Dermis microvascular lymphatic vessel endothelial cell (primary cell): ENCODE data around the gene CLEC14A. TPM values are rescaled to one million over a fixed set of nuclear protein-coding genes. Genes with fewer than 3 reads are reported as not detected.

ENCODE experiments used
- DNase-seq, 2 donors: peaks; one replicate each; pipeline versions ENCODE4 v3.0.0 to v3.0.0-alpha.2; 2010; ENCODE audit warnings: low read depth in 2 of 2
- total RNA-seq: library from RNA; depleted of rRNA; stranded (reverse); fragments of >200 nt; gene quantifications from 2 replicates; pipeline ENCODE4 v1.2.1, GENCODE V29; 2014

The CLEC14A gene
- total RNA-seq, 1 donor from 2014 or later, result 84.2 TPM

DNA sequence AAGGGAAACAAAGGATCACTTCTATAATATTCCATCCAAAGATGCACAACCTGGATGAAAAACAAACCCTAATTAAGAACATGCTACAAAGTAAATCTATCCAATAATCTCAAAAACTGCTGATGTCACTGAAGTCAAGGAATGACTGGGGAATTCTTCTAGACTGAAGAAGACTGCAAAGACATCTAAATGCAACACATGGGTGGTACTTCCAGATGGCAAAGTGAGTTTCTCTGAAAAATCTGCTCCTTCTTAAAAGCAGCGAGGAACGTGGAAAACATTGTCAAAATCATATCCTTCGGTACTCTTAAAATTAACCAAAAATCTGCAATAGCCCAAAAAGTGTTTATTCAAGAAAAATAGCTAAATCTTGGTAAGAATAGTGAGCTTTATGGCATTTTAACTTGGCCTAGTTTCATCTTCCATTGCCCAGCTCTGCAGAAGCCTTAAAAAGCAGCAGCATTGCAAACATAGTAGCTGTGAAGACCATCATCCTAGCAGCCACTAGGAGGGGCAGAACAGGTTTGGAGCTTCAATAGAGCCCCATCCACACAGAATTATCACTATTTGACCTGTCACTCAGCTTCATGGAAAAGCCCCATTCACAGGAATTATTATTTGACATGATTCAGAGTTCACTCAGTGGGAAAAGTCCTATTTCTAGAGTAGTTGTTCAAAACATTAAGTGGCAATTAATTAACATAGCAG lies 7.4 kb downstream of the CLEC14A start:
- peak; percentile 37 to 58 for DNase-seq

DNA sequence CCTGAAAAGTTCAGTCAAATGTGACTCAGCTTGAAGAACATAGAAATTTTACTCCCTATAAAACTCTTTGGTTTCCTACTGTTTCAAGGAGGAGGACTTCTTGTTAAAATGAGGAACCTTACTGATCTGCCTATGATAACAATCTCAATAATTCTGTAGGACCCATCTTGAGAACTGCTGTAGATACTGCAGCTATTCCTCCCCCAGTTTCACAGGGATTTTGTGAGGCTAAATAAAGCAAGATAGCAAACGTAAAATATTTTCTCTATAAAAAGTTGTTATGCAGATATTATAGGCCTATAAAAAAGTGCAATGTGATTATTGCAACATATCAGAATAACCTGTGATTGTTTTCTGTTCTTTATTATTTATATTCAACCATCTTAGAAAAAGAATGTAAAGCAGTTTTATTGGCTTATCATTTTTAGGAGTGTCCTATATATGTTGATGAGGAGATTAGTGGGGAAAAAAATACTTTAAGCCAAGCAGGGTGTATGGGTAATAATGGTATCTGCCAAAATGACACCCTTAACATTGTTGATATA lies 12.1 kb downstream of the CLEC14A start:
- DNase-seq, result no peak

DNA sequence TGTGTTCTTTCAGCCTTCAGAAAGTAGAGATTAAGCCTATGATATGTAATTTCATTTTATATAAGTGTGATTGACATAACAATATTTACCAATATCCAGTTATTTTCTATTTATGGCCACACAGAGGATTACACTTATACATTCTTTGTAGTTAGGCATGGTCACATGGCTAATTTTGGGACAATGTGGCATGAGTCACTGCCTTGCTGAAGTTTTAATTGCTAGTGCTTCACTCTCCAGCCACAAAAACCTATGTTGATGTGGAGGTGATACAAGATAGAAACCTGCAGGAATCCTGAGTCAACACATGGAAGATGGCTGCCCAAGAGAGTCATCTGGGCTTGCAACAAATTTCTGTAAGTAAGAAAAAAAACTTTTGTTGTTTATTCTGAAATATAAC lies 17.0 kb downstream of the CLEC14A start:
- DNase-seq, result no peak

DNA sequence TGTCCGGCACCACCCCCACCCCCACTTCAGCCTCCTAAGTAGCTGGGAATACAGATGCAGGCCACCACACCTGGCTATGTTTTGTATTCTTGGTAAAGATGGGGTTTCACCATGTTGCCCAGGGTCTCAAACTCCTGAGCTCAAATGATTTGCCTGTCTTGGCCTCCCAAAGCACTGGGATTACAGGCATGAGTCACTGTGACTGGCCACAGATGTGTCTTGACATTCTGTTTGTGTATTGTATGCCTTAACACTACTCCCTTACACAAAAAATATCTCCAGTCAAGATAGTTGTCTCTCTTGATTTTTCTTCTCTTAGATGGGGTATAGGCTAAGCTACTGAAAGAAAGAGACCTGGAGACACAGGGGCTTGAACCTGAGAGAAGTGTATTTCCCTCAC lies 17.6 kb downstream of the CLEC14A start:
- no peak for DNase-seq

DNA sequence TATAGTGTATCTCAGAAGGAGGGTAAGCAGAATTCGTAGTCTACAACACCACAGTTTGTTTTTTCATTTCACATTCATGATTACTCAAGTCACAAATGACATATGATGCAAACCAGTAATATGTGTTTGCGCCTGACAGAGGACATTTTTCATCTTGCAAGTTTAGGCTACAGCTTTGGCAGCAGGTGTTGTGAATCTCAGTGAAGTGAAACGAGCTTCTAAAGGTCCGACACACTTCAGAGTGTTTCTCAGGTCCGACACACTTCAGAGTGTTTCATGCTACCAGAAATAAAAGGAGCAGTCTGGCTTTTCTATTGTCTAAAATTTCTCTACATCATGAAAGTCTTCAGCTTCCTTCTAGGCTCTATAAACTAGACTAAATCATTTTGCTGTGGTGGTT lies 22.7 kb downstream of the CLEC14A start:
- no peak for DNase-seq

DNA sequence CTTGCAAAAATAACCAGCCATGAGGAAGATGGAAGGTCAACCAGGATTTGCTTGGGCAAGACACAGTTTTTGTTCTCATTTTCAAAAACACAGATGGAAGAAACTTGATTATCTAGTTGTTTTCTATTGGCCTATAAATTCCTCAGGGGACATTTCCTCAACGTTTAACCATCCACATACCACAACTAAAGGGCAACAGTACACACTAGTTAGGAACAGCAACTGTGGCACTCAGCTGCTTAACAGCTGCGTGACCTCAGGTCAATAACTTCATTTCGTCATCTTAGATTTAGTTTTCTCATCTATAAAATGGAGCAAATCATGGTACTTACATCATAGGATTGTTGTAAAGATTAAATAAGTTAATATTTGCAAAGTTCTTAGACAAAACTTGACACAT lies 29.5 kb downstream of the CLEC14A start:
- DNase-seq, result no peak

DNA sequence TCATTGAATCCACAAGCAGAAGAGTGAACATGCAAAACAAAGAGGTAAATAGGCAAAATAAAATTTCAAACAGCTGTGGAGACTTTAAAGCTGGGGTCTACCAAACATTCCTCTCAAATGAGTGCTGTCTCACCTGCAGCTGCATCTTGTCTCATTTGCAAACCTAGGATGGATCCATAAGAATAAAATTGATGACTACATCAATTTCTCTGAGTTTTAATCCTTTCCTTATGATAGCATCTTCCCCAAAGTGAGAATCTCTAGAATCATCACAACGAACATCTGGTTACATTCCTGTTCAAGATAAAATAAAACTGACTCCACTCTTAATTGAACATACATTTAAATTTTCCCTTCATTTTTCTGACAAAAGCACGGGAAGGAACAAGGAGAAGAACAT lies 29.9 kb downstream of the CLEC14A start:
- no peak for DNase-seq

DNA sequence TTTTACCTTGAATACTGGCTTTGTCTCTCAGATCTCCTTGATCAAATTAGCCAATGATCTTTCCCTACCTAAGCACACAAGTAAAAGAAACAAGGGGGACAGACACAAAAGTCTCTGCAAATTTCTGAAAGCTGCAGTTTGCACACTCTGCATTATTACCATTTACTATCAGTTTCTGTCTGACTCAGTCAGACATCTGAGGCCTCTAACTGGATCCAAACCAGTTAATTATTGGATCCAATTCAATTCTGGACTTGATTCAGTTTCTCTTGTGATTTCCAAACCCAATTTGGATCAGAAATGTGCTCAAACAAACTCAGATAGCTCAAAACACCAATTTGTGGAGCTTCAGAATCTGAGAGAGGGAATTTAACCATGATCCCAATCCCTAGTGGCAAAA lies 31.6 kb downstream of the CLEC14A start:
- DNase-seq, result no peak

DNA sequence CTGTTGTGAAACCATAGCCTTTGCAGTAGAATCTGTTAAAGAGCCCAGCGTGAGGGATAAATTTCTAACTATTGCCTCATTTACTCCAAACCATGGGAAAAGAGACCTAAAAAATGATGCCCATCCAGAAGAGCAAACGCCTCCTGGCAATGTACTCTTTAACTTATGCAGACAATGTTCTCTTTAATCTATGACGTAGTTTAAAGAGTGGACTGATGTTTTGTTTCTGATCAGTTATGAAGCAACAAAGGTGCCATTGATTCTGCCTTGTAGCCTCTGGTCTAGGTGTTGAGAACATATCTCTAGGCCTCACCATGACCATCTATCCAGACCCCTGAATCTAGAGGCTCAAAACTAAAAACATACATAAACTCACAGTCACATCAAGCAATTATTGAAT lies 34.8 kb downstream of the CLEC14A start:
- DNase-seq, result no peak

DNA sequence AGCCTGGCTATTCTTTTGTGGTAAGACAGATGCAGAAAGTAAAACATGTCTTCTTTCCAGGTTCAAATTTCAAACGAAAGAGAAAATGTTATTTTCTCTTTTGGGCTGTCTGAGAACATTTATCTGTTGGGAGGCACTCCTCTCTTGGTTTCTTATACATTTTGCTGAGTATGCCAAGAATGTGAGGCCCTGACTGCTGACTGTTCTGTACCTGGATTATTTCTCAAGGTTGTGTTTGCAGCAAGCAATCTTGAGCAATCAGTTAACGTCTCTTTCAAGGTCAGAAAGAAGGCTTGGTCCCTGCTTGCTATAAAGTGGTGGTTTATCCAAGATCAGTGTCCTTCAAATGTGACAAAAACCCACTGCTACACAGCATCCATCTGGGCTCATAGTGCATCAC lies 38.3 kb downstream of the CLEC14A start:
- DNase-seq, result no peak

DNA sequence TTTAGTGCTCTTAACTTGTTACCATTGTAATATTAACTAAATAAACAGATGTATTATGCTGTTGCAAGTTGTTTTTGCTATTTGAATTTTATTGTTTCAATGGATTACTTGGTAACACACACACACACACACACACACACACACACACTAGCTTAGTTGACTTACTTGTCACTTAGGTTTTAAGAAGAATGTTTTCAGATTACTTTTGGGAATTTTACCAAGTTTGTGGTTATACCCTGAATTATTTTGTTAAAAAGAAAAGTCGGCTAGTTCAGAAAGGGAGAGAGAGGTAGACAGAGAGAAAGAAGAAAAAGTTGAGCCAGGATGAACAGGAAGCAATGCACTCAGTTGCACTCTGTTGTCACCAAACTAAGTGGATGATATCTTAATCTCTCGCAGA lies 42.9 kb downstream of the CLEC14A start:
- no peak for DNase-seq

DNA sequence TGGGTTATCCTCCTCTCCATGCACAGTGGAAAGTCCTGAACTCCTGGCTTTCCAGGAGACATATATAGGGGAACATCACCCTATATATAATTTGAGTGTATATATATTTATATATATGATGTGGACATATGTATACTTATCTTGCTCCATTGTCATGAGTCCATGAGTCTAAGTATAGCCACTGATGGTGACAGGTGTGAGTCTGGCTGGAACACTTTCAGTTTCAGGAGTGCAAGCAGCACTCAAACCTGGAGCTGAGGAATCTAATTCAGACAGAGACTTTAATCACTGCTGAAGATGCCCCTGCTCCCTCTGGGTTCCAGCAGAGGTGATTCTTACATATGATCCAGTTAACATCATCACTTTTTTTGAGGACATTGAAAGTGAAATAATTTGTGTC lies 43.8 kb downstream of the CLEC14A start:
- DNase-seq, result no peak

DNA sequence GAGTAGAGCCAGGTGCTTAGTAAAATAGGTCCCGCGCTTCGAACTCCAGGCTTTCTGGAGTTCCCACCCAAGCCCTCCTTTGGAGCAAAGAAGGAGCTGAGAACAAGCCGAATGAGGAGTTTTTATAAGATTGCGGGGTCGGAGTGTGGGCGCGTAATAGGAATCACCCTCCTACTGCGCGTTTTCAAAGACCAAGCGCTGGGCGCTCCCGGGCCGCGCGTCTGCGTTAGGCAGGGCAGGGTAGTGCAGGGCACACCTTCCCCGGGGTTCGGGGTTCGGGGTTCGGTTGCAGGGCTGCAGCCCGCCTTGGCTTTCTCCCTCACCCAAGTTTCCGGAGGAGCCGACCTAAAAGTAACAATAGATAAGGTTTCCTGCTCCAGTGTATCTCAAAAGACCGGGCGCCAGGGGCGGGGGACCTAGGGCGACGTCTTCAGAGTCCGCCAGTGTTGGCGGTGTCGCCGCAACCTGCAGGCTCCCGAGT lies 44.6 kb downstream of the CLEC14A start:
- peak in 1 of 2 donors; percentile 4 for DNase-seq

DNA sequence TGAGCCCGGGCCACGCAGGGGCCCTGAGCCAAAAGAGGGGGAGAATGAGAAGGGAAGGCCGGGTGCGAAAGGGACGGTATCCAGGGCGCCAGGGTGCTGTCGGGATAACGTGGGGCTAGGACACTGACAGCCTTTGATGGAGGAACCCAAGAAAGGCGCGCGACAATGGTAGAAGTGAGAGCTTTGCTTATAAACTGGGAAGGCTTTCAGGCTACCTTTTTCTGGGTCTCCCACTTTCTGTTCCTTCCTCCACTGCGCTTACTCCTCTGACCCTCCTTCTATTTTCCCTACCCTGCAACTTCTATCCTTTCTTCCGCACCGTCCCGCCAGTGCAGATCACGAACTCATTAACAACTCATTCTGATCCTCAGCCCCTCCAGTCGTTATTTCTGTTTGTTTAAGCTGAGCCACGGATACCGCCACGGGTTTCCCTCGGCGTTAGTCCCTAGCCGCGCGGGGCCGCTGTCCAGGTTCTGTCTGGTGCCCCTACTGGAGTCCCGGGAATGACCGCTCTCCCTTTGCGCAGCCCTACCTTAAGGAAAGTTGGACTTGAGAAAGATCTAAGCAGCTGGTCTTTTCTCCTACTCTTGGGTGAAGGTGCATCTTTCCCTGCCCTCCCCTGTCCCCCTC lies 45.2 kb downstream of the CLEC14A start:
- peak; percentile 11 to 76 for DNase-seq

DNA sequence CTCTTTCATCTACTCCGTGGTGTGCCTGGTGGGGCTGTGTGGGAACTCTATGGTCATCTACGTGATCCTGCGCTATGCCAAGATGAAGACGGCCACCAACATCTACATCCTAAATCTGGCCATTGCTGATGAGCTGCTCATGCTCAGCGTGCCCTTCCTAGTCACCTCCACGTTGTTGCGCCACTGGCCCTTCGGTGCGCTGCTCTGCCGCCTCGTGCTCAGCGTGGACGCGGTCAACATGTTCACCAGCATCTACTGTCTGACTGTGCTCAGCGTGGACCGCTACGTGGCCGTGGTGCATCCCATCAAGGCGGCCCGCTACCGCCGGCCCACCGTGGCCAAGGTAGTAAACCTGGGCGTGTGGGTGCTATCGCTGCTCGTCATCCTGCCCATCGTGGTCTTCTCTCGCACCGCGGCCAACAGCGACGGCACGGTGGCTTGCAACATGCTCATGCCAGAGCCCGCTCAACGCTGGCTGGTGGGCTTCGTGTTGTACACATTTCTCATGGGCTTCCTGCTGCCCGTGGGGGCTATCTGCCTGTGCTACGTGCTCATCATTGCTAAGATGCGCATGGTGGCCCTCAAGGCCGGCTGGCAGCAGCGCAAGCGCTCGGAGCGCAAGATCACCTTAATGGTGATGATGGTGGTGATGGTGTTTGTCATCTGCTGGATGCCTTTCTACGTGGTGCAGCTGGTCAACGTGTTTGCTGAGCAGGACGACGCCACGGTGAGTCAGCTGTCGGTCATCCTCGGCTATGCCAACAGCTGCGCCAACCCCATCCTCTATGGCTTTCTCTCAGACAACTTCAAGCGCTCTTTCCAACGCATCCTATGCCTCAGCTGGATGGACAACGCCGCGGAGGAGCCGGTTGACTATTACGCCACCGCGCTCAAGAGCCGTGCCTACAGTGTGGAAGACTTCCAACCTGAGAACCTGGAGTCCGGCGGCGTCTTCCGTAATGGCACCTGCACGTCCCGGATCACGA lies 46.0 kb downstream of the CLEC14A start:
- peak in 1 of 2 donors; percentile 57 for DNase-seq

DNA sequence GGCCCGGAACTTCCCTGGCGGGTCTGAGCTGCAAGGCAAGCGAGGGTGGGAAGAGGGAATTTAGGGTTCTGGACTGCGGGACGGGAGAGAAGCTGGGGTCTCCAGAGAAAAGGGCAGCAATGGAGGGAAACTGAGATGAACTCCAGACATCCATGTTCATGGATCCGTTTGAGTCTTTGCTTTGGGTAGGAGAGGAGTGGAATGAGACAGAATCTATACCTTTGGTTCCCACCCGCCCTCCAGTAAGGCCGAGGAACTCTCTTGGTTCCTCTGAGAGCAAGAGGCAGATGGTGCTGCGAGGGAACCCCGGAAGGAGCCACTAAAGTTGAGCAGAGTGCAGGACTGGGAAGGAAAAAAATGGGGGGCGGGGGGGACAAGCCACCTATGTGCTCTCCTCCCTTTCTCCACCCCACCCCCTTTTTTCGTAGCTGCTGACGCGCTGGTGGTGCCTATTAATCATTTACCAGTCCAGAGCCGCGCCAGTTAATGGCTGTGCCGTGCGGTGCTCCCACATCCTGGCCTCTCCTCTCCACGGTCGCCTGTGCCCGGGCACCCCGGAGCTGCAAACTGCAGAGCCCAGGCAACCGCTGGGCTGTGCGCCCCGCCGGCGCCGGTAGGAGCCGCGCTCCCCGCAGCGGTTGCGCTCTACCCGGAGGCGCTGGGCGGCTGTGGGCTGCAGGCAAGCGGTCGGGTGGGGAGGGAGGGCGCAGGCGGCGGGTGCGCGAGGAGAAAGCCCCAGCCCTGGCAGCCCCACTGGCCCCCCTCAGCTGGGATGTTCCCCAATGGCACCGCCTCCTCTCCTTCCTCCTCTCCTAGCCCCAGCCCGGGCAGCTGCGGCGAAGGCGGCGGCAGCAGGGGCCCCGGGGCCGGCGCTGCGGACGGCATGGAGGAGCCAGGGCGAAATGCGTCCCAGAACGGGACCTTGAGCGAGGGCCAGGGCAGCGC lies 47.0 kb downstream of the CLEC14A start:
- DNase-seq, result peak in 1 of 2 donors; percentile 50

DNA sequence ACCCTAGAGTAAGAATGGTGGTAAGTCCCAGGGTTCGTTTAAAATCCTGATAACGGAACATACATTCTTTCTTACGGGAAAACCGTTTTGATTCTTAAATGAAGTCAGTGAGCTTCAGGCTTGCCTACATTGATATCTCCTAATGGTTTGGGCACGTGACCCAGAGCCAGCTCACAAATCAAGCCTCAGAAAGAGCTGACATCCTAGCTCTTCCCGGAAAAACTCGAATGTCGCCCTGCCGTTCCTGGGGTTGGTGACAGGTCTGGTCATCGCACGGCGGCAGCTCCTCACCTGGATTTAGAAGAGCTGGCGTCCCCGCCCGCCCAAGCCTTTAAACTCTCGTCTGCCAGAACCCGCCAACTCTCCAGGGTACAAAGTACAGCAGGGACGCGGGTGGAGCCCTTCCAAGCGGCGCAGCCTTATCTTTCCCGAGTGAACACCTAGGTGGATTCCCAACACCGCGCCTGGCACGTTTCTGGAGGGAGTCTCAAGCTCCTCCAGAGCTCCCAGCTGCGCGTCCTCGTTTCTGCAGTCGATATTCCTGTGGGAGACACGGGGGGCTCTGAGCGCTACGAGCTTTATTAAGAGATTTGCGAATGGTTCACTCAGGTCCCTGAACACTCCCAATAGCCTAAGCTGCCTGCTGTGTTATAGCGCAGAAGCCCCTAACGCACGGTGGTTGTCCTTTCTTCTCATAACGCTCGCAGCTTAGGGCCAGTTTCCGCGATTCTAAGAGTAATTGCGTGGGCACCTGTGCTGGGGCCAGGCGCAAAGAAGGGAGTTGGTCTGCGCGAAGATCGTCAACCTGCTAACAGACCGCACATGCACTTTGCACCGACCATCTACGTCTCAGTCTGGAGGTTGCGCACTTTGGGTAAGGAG lies 47.9 kb downstream of the CLEC14A start, which contains the start of gene SSTR1:
Gene SSTR1, plus strand, starts transcription at position 169 of the 882 bp plus-strand sequence. CDS start 1,486 bp downstream, outside the sequence.
- DNase-seq, result peak in 1 of 2 donors; percentile 10

DNA sequence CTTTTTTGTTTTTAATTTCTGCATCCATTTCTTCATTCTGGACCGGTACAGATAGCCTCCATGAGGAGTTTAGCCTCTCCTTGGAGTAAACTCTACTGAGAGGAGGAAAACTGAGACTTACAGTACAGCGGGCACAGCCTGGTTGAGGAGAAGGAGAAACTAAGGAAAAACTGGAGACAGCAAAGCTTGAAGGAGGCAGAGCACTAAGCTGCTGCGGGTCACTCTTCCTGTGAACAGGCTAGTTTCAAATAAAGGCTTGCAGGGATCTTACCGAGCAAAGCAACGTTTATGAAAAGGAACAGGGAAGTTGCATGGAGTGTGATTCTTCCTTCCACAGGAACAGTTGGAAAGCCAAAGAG lies 48.5 kb downstream of the CLEC14A start:
- DNase-seq, result peak in 1 of 2 donors; percentile 2

DNA sequence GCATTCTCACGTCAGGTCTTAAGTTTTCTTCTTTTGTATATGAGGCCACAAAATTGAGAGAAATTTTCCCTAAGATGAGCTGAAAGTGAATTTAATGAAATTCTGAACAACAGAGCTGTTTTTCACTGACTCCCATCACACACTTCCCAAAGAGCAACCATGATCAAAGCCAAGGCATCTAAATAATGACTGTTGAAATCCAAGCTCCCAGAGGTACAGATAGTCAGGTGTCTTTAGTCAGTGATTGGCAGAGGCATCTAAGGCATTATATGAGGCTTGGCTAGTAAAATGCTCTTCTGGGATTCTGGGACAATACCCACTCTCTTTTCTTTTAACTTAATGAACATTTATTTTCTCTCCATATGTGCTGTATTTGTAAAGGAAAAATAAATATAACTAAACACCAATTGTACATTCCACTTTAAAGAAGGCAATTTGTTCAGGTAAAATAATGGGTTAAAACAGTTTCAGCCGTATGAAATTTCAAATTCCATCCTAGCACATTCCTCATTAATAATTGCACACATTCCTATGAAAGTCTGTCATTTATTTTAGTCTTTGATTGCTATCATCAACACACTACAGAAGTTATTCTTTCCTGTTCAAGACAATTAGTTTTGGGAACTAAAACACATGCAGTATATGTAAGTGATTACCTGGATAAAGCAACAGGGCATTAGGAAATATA lies 49.1 kb downstream of the CLEC14A start:
- no peak for DNase-seq
